C4-2B (cell line): ENCODE results near the gene SCRT2.

Experiments used
- CTCF ChIP-seq: fragments of 450-650 bp; conservative IDR thresholded peaks from 2 replicates; pipeline ENCODE4 v1.5.1; 2017; ENCODE audit warnings: mild to moderate bottlenecking
- ZFX ChIP-seq: fragments of 450-650 bp; IDR thresholded peaks from 2 replicates; pipeline ENCODE4 v1.6.1; 2017

GRCh38 chr20:625360-625932 is 50.2 kb downstream of the SCRT2 start:
- TF ChIP-seq CTCF = no peak
- TF ChIP-seq ZFX = no peak
